Measurements from ENCODE around the gene MOCS2. TPM values are rescaled to one million over a fixed set of nuclear protein-coding genes. Genes with fewer than 3 reads are reported as not detected.

MOCS2 gene
- total RNA-seq, 2 experiments from 2014 or later: 12.1 to 23.2 TPM

DNA sequence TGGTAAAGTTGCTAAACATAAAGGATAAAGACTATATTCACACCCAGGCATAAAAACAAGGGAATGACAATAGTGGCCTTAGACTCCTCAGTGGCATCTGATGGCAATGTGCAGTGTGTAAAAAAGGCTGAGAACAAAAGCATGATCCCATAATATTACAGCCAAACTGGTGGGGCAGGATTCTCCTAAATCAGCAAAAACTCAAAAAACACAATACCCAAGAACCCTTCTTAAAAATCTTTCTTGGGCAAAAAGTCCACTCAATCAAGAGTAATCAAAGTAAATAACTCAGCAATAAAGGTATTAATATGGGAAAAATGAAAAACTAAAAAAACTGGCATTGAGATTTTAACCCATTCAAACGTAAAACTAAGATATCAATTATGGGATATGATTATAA lies 1.6 kb upstream of the MOCS2 start:
- H3K4me1 ChIP-seq (ENCODE audit: insufficient read depth, low read length, poor library complexity, severe bottlenecking): peaks cover 16% of the 10 kb centered on the region
- no peaks in the 10 kb centered on the region; the same call in 1 of the 2 replicates for H3K79me2 ChIP-seq (ENCODE audit: insufficient read depth, low read depth, low read length)
- H4K20me1 ChIP-seq (ENCODE audit: insufficient read depth, low read length): no peaks in the 10 kb centered on the region
- CTCF ChIA-PET (ENCODE audit: unreplicated experiment): no interaction called here
- no peak for TF ChIP-seq CTCF (conservative IDR thresholded peaks at IDR 0.05; ENCODE audit: low read length)
- no peak for TF ChIP-seq EZH2phosphoT487 (IDR thresholded peaks at IDR 0.05; ENCODE audit: borderline replicate concordance, low read depth, low read length)
- BruUV-seq (replicated peaks): no TSS peak
- H3K9me2 ChIP-seq (ENCODE audit: insufficient read depth, low read length): no peaks in the 10 kb centered on the region
- DNase-seq (ENCODE audit: low spot score): no peak
- 0 out of 2 replicates have a peak overlapping the region, but pooled peaks have one; percentile 88 for H3K4me2 ChIP-seq (ENCODE audit: low read length)
- H3K27ac ChIP-seq (ENCODE audit: low read depth, low read length, poor library complexity, severe bottlenecking): no peak overlapping the region
- H2AFZ ChIP-seq (ENCODE audit: low read length): no peak overlapping the region
- H3K4me3 ChIP-seq (ENCODE audit: low read depth, low read length, poor library complexity, severe bottlenecking): no peak overlapping the region
- POLR2A ChIA-PET: no interaction called here
- H3K36me3 ChIP-seq (ENCODE audit: insufficient read depth, low read length): no peaks in the 10 kb centered on the region
- intact Hi-C loops (cut with micrococcal nuclease; ENCODE audit: unreplicated experiment): no loop called here
- peaks cover 5% of the 10 kb centered on the region; the same call in 1 of the 2 replicates for H3K9me3 ChIP-seq (ENCODE audit: low read length)

GRCh38 chr5:53110156-53110555 lies 599 bp upstream of the MOCS2 start:
- Histone ChIP-seq H3K4me1 (ENCODE audit: insufficient read depth, low read length, poor library complexity, severe bottlenecking) (peaks cover 16% of the 10 kb centered on the region), H2AFZ (ENCODE audit: low read length) (peak overlapping the region; percentile 95), H3K79me2 (ENCODE audit: insufficient read depth, low read depth, low read length) (no peaks in the 10 kb centered on the region; the same call in 1 of the 2 replicates), H3K36me3 (ENCODE audit: insufficient read depth, low read length) (no peaks in the 10 kb centered on the region), H3K4me2 (ENCODE audit: low read length) (peak overlapping the region; percentile 88), H3K9me3 (ENCODE audit: low read length) (peaks cover 5% of the 10 kb centered on the region; the same call in 1 of the 2 replicates), H4K20me1 (ENCODE audit: insufficient read depth, low read length) (no peaks in the 10 kb centered on the region), H3K9me2 (ENCODE audit: insufficient read depth, low read length) (no peaks in the 10 kb centered on the region), H3K4me3 (ENCODE audit: low read depth, low read length, poor library complexity, severe bottlenecking) (peak overlapping the region; percentile 74), H3K27ac (ENCODE audit: low read depth, low read length, poor library complexity, severe bottlenecking) (no peak overlapping the region)
- TF ChIP-seq CTCF (conservative IDR thresholded peaks at IDR 0.05; ENCODE audit: low read length): no peak
- TF ChIP-seq EZH2phosphoT487 (IDR thresholded peaks at IDR 0.05; ENCODE audit: borderline replicate concordance, low read depth, low read length): no peak
- POLR2A ChIA-PET: interaction anchor here (0.6 to 1.7 kb wide), 7 partner anchors 12 to 508 kb away, joined by 3 to 13 read pairs (median 5); no protein-coding TSS in a partner anchor
- BruUV-seq (replicated peaks): TSS peak; percentile 89
- CTCF ChIA-PET (ENCODE audit: unreplicated experiment): interaction anchor here (0.6 kb wide), 1 partner anchor 976 kb away, joined by 3 read pairs; no protein-coding TSS in a partner anchor
- DNase-seq (ENCODE audit: low spot score): no peak
- intact Hi-C loops (cut with micrococcal nuclease; ENCODE audit: unreplicated experiment): no loop called here

DNA sequence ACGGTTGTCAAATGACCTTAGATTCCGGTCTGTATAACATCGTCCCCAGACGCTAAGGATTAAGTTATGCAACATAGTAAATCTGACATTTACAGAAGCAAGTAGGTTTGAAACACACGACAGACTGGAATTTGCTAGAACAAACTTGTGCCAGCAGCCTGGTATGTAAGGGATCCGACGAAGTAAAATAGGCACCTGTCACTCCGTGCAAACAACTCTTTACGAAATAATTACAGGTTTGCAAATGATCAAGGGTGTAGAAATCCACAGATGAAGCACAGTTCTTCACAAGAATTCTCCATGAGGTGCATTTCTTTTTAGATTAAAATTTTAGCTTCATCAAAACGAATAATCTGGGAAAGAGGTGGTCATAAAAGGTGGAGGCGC lies 508 bp downstream of the MOCS2 start:
- BruUV-seq (replicated peaks): no TSS peak
- Histone ChIP-seq H3K79me2 (ENCODE audit: insufficient read depth, low read depth, low read length) (no peaks in the 10 kb centered on the region; the same call in 1 of the 2 replicates), H3K4me1 (ENCODE audit: insufficient read depth, low read length, poor library complexity, severe bottlenecking) (peaks cover 16% of the 10 kb centered on the region), H3K27ac (ENCODE audit: low read depth, low read length, poor library complexity, severe bottlenecking) (no peak overlapping the region), H3K9me2 (ENCODE audit: insufficient read depth, low read length) (no peaks in the 10 kb centered on the region), H3K4me3 (ENCODE audit: low read depth, low read length, poor library complexity, severe bottlenecking) (peak overlapping the region; percentile 74), H3K9me3 (ENCODE audit: low read length) (peaks cover 5% of the 10 kb centered on the region; the same call in 1 of the 2 replicates), H3K36me3 (ENCODE audit: insufficient read depth, low read length) (no peaks in the 10 kb centered on the region), H4K20me1 (ENCODE audit: insufficient read depth, low read length) (no peaks in the 10 kb centered on the region), H2AFZ (ENCODE audit: low read length) (peak overlapping the region; percentile 95), H3K4me2 (ENCODE audit: low read length) (peak overlapping the region; percentile 88)
- intact Hi-C loops (cut with micrococcal nuclease; ENCODE audit: unreplicated experiment): loop anchor here (2.0 kb wide), 1 partner anchor 310 kb away; no protein-coding TSS in a partner anchor
- DNase-seq (ENCODE audit: low spot score): peak; percentile 14
- CTCF ChIA-PET (ENCODE audit: unreplicated experiment): interaction anchor here (0.6 kb wide), 1 partner anchor 12 kb away, joined by 3 read pairs; no protein-coding TSS in a partner anchor
- TF ChIP-seq CTCF (conservative IDR thresholded peaks at IDR 0.05; ENCODE audit: low read length) (no peak), EZH2phosphoT487 (IDR thresholded peaks at IDR 0.05; ENCODE audit: borderline replicate concordance, low read depth, low read length) (no peak)
- POLR2A ChIA-PET: interaction anchor here (0.5 to 1.7 kb wide), 12 partner anchors 11 to 1384 kb away, joined by 3 to 13 read pairs (median 4); no protein-coding TSS in a partner anchor
